ENCODE measurements around the gene C20orf96.

DNA sequence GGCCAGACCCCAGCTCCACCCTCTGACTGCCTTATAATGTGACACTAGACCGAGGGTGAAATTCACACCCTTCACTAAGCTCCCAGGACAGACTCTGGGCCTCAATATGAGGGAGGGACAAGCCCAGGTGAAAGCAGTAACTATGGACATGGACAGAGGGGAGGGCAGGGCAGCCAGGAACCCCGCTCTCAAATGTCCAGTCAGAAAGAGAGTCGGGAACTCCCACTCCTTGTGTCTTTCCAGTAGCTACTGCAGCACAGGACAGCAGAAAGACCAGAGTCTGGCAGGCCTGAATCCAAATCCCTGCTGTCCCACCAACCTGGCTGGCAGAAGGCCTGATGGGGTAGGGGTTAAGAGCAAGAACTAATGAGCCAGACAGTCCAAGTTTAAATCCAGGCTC lies 6.4 kb downstream of the C20orf96 start:
- TF ChIP-seq, protein P1, sequence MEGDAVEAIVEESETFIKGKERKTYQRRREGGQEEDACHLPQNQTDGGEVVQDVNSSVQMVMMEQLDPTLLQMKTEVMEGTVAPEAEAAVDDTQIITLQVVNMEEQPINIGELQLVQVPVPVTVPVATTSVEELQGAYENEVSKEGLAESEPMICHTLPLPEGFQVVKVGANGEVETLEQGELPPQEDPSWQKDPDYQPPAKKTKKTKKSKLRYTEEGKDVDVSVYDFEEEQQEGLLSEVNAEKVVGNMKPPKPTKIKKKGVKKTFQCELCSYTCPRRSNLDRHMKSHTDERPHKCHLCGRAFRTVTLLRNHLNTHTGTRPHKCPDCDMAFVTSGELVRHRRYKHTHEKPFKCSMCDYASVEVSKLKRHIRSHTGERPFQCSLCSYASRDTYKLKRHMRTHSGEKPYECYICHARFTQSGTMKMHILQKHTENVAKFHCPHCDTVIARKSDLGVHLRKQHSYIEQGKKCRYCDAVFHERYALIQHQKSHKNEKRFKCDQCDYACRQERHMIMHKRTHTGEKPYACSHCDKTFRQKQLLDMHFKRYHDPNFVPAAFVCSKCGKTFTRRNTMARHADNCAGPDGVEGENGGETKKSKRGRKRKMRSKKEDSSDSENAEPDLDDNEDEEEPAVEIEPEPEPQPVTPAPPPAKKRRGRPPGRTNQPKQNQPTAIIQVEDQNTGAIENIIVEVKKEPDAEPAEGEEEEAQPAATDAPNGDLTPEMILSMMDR (conservative IDR thresholded peaks at IDR 0.05) = no peak
- no peak for TF ChIP-seq EZH2 (IDR thresholded peaks at IDR 0.05; ENCODE audit: low read depth)

Measured in PC-9 (cell line).